NCI-H1105 (cell line): Measurements from ENCODE around the gene OPN4.
"Not testable (repeated sequence)": the region's sequence is repeated elsewhere in the genome, so short reads cannot be mapped to it uniquely, and the experiment has no call there.

Experiments
- DNase-seq: peaks from one replicate; lab custom pipeline; 2025; lab: John Stamatoyannopoulos, UW

Gene OPN4, protein sequence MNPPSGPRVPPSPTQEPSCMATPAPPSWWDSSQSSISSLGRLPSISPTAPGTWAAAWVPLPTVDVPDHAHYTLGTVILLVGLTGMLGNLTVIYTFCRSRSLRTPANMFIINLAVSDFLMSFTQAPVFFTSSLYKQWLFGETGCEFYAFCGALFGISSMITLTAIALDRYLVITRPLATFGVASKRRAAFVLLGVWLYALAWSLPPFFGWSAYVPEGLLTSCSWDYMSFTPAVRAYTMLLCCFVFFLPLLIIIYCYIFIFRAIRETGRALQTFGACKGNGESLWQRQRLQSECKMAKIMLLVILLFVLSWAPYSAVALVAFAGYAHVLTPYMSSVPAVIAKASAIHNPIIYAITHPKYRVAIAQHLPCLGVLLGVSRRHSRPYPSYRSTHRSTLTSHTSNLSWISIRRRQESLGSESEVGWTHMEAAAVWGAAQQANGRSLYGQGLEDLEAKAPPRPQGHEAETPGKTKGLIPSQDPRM

DNA sequence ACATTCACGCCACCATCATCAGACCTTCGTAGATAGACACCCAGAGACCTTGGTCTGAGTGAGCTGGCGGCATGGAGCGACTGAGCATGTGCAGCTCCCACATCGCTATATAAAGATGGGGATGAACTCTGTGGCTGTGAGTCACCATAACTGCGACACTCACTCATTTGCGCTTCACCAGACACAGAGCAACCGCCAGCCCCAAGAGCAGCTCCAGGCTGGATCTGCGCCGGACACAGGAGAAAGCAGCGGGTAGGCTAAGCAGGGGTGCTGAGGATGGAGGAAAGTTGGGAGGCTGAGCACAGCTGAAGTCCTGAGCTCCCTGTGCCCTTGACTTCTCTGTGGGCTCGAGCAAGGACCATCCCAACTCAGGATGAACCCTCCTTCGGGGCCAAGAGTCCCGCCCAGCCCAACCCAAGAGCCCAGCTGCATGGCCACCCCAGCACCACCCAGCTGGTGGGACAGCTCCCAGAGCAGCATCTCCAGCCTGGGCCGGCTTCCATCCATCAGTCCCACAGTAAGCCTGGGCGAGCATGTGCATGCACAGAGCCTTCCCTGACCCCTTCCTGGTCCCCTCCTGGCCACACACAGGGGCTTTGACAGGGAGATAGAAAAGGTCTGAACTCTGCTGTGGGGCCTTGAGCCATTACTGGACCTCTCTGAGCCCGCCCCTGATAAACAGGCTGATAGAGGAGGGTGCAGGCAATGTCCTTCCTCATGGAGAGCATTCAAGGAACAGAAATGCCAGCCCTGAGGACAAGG, at the start of gene OPN4:
OPN4 (plus strand) TSS at position 137 of the 762 bp plus-strand sequence; CDS start at position 374, 237 bp downstream.
- DNase-seq = no peak

GRCh38 chr10:86607674-86608073, 46.7 kb upstream of the OPN4 start:
- DNase-seq = no peak

DNA sequence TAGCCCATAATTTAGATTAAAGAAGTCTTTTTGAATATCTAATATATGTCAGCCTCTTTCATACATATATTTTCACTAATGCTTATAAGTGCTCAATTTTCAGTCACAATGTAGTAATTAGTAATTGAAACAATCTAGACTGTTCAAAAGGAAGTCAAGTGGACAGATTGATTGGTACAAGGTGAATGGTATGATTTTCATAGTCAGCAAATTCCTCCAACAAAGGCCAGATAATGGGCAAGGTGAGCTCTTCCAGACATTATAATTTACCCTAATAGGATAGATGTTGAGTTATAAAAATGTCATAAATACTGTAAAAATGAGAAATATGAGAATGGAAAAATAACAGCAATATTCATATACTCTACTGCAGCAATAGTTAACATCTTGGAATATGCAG, 44.4 kb upstream of the OPN4 start:
- no peak for DNase-seq

DNA sequence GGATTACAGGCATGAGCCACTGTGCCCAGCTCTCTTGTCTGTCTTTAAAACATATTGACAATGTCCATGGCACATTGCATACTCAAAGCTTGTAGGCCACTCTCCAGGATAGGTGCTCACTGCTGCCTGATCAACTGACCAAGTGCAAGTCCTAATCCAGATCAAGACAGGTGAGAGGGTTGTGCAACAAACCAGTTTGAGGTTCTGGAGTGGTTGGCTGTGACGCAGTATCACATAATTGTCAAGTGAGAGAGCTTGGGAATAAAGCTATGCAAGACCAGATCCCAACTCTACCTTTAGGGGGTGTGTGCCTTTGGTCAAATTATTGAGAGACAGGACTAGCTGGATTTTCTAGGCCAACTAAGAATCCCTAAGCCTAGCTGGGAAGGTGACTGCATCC, 43.0 kb upstream of the OPN4 start:
- no peak for DNase-seq

DNA sequence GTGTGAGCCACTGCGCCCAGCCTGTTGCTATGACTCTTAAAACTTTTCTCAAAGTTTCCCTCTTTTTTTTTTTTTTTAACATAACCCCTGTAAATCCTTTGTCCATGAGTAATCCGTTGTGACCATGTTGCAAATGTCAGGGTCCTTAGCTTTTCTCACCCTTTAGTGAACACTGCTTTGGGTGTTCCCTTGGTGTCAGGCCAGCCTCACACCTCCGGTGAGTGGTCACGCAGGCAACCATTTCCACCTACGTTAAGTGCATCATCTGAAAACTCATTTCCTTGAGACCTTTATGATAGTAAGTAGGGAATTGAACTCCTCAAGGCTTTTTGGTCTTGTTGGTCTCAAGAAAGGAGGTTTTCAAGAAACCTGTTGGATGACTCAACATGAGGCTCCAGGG, 41.3 kb upstream of the OPN4 start:
- DNase-seq = no peak

- DNase-seq = no peak
These were observed 40.4 kb upstream of the OPN4 start for GRCh38 chr10:86613905-86614304.

DNA sequence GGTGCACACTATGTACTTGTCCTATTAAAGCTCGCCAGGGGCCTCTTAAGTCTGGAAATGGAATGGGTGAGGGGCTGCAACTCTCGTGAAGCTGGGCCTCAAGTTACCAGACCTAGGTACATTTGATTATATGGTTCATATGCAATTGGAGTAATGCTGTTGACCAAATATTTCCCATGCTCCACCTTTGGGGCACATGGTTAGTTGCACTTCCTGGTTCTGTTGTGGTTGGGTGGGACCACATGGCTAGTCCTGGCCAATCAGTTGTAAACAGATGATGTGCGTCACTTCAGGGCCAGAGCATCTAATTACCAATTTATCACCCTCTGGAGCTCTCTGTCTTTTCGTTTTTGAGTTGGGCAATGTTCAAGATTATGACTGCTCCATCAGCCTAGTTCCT, 39.5 kb upstream of the OPN4 start:
- no peak for DNase-seq

GRCh38 chr10:86617278-86617677, 37.1 kb upstream of the OPN4 start:
- DNase-seq = not testable (repeated sequence)

DNA sequence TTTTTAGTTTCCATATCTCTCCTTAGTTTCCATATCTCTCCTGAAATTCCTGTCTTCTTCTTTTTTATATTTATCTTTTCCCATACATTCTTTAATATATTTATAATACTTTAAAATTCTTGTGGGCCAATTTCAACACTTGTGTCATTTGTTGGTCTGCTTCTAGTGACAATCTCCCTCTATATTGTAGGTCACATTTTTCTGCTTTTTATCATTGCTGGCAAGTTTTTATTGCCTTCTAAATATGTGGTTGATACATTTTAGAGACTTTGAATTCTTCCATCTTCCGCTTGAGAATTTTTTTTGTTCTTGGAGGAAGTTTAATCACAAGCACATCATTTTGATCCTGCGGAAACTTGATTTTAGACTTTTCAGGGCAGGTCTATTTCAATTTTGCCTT, 26.0 kb upstream of the OPN4 start:
- no peak for DNase-seq

DNA sequence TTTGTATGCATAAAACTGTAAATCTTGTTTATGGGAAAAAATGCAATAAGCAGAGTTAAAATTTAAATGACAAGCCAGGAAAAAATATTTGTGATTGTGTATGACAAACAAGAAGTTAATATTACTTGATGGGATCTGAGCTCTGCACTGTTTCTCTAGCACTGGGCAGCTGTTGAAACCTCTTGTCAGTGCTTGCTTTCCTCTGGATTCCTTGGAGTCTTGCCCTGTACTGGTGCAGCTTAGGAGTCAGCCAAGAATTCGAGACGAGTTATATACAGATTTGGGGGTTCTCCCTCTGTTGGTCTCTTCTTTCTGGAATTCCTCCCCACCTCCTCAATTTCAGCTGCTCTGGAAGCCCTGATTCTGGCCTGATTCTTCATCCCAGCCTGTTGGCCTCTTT, 24.3 kb upstream of the OPN4 start:
- DNase-seq = no peak

DNA sequence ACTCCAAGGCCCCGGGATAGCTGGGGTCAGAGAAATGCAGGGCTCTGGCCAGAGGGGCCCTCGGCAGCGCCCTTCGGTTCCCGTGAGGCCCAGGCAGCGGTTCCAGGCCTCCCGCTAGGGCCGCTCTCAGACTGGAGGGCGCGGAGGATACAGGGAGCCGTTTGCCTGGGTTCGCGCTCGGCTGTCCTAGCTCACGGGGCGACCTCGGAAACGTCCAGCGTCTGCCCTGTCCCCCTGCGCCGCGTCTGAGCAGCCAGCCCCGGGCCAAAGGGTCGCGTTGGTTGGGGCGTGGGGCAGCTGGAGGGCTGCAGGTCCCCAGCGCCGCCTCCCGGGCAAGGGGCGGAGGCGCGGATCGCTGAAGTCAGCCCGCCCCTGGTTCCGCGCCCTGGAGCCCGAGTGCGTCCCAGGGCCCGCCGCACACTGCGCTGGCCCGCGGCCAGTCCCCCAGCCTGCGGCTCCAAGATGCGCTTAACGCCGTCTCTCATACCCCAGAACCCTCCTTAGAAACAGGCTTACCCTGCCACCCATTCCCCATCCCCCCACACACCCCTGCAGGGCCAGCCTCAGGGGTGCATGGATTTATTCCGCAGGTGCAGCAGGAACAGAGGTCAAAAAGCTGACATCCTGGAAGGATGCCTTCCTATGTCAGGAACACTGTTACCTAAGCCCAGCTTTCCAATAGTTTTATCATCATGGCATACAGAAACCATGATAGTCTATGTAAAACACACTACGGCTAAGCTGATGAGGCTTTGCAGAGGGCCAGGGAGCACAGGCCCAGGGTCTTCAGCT, 22.1 kb upstream of the OPN4 start:
- no peak for DNase-seq

GRCh38 chr10:86632951-86633350, 21.4 kb upstream of the OPN4 start:
- DNase-seq = no peak

GRCh38 chr10:86635402-86635801, 18.9 kb upstream of the OPN4 start:
- no peak for DNase-seq

DNA sequence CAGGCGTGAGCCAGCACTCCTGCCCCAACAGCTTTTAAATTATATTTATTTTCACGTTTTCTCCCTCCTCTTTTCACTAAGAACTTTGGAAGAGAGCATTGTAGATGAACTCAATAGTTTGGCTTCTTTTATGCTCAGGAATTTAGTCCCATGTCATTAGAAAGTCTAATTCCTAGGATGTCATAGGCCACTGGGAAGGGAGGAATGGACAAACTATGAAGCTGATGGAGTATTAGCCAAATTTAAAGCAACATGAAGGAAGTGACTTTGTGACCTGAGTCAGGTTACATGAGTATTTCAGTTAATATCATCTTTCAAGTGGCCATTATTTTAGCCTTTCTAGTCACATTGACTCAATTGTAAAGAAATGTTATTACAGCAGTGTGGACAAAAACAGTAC, 18.0 kb upstream of the OPN4 start:
- DNase-seq = no peak

DNA sequence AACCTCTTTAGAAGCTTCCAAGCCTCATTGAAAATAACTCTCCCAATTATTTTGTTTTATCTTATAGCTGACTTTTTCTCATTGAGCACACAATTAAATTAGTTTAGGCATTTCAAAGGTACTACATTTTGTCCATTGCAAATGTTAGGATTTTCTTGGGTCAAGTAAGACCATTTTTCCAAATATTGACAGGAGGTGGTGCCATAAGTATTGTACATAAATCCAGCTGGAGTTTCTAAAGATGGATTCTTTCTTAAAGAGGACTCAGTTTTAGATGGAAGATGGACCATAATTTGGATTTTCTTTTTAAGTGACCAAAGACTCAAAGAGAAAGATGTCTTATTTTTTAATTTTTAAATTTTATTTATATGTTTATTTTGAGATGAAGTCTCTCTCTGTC, 12.3 kb upstream of the OPN4 start:
- no peak for DNase-seq

DNA sequence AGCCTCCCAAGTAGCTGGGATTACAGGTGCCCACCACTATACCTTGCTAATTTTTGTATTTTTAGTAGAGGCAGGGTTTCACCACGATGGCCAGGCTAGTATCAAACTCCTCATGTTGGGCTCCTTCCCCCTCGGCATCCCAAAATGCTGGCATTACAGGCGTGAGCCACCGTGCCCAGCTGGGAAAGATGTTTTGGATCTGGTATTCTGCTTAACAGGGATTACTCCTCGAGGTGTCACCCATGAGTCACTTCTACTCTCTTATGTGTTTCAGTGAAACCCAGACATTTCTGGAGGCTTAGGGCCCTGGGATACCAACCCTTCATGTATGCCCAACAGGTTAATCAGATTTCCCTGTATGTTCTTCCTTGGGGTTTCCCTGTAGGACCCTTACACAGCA, 11.8 kb upstream of the OPN4 start:
- DNase-seq = no peak

DNA sequence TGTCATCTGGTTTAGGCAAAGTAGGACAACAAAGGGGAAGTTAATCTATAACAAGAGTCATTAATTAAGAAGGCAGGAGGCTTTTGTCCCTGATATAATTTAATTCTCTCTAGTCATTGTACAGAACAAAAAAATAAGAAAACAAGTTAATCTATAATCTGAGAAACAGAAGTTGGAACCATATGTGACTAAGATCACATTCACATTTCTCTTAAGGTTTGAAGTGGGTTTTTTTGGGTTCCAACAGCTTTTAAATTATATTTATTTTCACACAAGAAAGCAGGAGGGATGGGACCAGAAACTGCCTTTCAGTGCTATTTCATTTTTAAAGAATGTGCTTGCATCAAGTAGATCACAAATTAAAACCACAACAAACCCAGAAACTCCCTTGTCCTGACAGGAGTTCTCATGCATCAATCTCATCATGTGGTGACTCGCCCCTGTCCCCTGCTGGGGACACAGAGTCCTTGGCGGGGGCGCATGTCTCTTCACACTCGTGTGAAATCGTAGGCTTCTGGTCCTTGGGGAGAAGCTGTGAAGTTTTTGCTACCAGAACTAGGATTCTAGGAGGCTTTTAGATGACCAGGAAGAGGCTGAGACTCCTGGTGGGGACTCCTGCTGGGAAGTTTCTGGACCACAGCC, 10.1 kb upstream of the OPN4 start:
- no peak for DNase-seq

DNA sequence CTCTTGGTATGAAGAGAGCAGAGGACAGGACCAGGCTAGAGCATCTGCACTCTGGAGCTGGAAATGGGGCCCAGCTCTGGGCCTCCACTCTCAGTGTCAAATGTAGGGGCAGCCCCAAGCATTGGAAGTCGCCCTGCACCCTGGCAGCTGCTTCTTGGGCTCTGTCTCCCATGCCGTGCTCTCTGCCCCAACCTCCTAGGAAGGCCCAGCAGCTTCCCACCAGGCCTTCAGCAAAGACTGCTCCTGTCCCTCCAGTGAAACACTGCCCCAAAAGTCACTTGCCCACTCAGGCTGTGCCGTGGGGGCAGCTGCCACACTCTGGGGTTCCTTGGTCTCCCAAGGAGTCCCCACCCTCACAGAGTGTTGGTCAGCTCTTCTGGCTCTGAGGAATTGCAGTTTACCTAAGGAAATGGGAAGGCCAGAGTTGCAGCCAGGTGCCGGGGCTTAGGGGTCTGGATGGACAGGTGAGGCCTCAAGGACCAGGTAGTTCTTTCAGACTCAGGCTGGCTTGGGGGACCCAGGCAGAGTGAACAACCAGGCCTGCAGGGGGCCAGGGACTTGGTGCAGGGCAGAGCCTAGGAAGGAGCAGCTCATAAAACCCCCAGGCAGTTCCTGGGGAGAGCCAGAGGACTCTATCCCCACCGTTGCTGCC, 9.4 kb upstream of the OPN4 start:
- DNase-seq = no peak

DNA sequence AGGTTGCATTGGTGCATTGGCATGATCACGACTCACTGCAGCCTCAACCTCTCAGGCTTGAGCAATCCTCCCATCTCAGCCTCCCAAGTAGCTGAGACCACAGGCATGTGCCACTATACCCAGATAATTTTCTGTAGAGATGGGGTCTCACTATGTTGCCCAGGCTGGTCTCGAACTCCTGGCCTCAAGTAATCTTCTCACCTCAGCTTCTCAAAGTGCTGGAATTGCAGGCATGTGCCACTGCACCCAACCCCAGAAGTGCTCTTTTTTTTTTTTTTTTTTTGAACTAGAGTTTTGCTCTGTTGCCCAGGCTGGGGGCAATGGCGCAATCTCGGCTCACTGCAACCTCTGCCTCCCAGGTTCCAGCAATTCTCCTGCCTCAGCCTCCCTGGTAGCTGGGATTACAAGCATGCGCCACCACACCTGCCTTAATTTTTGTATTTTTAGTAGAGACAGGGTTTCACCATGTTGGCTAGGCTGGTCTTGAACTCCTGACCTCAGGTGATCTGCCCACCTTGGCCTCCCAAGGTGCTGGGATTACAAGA, 8.7 kb upstream of the OPN4 start:
- not testable (repeated sequence) for DNase-seq

DNA sequence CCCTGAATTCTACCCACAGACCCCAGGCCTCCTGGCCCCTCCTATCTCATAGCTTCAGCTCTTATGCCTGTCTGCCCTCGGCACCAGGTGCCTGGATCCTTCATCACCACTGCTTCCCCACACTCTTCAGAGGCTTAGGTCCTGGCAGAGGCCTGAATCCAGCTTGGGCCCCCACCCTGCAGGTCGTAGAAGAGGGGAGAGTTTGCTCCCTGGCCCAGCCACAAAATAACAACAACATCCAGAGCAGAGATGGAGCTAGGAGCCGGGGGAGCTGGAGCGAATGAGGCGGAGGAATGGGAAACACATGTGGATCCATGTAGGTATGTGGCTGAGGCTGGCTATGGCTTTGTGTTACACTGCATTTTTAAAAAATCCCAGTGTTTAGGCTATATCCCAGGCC, 7.8 kb upstream of the OPN4 start:
- no peak for DNase-seq

DNA sequence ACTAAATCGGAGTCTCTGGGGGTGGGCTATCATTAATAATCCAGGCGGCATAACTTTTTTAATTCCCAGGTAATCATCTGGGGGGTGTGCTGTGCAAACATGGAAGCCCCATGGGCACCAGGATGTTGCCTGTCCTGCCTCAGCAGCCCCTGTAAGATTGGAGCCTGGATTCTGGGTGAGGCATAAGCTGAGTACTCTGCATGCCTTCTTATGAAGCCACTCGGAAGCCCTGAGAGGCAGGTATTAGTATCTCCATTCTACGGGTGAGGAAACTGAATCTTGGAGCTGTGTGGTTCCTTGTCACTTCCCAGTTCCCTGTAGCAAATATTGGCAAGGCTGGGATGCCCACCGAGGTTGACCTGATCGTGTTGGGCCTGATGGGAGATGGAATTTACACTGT, 7.4 kb upstream of the OPN4 start:
- DNase-seq = no peak
